ENCODE results near the gene DICER1. TPM values are rescaled to one million over a fixed set of nuclear protein-coding genes. Genes with fewer than 3 reads are reported as not detected.
"Not testable (repeated sequence)": the region's sequence is repeated elsewhere in the genome, so short reads cannot be mapped to it uniquely, and the experiment has no call there.

Gene DICER1
- total RNA-seq, 1 donor from 2014 or later, result 118 TPM

DNA sequence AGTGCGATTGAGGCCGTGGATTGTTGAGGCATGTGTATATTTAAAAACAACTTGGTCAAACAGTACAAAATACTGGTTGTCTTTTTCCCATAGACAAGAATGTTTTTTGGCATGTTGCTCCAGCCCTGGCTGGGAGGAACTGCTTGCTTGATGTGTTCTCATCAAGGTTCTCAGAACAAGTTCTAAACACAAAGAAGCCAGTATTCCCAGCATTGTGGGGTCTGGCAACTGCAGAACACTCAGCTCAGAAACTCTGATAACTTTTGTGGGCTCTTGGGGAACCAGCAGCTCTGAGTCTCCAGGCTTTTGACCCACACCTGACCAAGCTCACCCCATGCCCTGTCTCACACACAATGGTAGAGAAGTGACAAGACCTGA, 27.1 kb upstream of the DICER1 start:
- H3K9me3 Mint-ChIP-seq (ENCODE audit: low read depth), result peaks cover 10% of the 10 kb centered on the region
- no peaks in the 10 kb centered on the region for H3K27me3 Mint-ChIP-seq
- no peak overlapping the region for H3K27ac Mint-ChIP-seq
- peaks cover 7% of the 10 kb centered on the region for H3K4me1 Mint-ChIP-seq (ENCODE audit: low read depth)
- no peak overlapping the region for H3K4me3 Mint-ChIP-seq (ENCODE audit: low read depth)
- peaks cover 20% of the 10 kb centered on the region for H3K36me3 Mint-ChIP-seq (ENCODE audit: insufficient read depth)
- TF ChIP-seq, protein P1, sequence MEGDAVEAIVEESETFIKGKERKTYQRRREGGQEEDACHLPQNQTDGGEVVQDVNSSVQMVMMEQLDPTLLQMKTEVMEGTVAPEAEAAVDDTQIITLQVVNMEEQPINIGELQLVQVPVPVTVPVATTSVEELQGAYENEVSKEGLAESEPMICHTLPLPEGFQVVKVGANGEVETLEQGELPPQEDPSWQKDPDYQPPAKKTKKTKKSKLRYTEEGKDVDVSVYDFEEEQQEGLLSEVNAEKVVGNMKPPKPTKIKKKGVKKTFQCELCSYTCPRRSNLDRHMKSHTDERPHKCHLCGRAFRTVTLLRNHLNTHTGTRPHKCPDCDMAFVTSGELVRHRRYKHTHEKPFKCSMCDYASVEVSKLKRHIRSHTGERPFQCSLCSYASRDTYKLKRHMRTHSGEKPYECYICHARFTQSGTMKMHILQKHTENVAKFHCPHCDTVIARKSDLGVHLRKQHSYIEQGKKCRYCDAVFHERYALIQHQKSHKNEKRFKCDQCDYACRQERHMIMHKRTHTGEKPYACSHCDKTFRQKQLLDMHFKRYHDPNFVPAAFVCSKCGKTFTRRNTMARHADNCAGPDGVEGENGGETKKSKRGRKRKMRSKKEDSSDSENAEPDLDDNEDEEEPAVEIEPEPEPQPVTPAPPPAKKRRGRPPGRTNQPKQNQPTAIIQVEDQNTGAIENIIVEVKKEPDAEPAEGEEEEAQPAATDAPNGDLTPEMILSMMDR (IDR thresholded peaks at IDR 0.05; ENCODE audit: unreplicated experiment), result no peak
- DNase-seq (ENCODE audit: low spot score, unreplicated experiment), result no peak

DNA sequence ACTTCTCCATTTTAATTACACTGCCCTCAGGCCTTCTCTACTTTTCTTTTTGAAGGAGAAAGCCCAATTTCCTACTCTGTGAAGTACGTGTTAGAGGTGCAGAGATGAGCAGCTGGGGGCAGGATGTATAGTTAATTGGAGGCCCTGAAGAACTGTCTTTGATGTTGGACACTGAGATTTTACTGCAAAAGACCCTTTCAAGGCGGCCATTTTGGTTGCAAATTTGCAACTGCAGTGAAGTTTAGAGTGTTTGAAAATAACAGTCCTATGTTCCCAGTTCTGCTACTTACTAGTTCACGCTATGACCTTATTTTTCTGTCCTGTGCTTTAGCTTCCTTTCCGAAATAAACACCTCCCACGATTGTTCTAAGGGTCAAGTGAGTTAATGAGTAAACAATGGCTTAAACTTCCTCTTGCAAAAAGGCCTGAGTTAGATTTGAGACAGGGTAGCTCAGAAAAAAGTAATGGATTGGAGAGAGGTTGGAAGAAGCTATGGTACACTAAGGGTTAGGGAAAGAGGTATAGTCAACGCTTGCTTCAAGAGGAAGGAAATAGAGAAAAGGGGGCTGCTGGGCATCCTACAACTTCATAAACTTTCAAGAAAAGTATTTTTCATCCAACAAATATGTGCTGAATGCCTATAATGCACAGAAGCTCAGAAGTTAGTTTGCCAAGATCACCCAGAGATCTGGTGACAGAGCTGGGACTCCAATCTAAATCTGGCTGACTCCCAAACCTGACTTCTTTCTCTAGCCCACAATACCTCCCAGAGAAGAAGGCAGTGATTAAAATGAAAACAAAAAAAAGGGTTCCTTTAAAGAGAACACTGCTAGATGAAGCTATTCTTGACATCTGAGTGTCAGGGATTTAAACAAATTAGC, 26.4 kb upstream of the DICER1 start:
- DNase-seq (ENCODE audit: low spot score, unreplicated experiment), result no peak
- TF ChIP-seq, protein P1 (IDR thresholded peaks at IDR 0.05; ENCODE audit: unreplicated experiment), result no peak
- H3K4me1 Mint-ChIP-seq (ENCODE audit: low read depth), result peaks cover 7% of the 10 kb centered on the region
- no peaks in the 10 kb centered on the region for H3K27me3 Mint-ChIP-seq
- H3K4me3 Mint-ChIP-seq (ENCODE audit: low read depth), result no peak overlapping the region
- H3K9me3 Mint-ChIP-seq (ENCODE audit: low read depth), result peaks cover 10% of the 10 kb centered on the region
- H3K27ac Mint-ChIP-seq, result no peak overlapping the region
- peaks cover 19% of the 10 kb centered on the region for H3K36me3 Mint-ChIP-seq (ENCODE audit: insufficient read depth)

DNA sequence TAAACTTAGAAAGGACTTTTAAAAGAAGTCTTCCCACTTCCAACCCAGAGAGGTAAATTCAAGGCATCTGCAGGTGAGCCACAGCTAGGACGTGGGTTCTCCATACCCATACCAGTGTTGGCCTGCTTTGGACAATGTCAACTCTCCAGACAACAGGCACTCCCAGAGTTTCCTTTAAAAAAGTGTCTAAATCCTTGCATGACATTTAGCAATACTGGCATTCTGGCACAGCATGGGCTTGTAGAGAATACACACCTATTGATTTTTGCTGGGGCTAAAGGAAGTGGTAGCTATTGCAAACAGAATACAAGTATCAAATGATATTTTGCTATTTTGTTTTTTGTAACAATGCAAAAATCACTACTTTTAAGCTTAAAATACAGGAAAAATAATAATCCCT, 25.8 kb upstream of the DICER1 start:
- peaks cover 13% of the 10 kb centered on the region for H3K36me3 Mint-ChIP-seq (ENCODE audit: insufficient read depth)
- H3K27me3 Mint-ChIP-seq, result no peaks in the 10 kb centered on the region
- no peak overlapping the region for H3K27ac Mint-ChIP-seq

DNA sequence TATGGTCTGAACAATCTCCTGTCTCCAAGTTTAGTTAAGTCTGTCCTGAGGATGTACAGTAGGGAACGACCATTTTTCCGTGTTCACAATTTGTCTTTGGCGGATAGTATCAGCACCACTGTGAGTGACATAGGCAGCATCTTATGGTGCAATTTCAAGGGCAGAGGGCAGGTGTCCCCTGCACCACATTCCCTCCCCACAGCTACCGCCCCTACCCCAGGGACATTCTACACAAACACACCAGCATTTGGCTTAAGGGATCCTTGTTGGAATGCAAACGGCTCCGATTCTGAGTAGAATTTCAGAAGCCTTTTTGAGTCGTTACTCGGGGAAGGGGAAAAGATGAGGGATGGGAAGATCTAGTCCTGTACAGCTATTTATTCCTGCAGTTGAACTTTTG, 25.1 kb upstream of the DICER1 start:
- Mint-ChIP-seq H3K4me1 (ENCODE audit: low read depth) (peaks cover 7% of the 10 kb centered on the region), H3K27ac (no peak overlapping the region), H3K4me3 (ENCODE audit: low read depth) (no peak overlapping the region), H3K27me3 (no peaks in the 10 kb centered on the region), H3K36me3 (ENCODE audit: insufficient read depth) (peaks cover 8% of the 10 kb centered on the region), H3K9me3 (ENCODE audit: low read depth) (no peaks in the 10 kb centered on the region)
- TF ChIP-seq, protein P1 (IDR thresholded peaks at IDR 0.05; ENCODE audit: unreplicated experiment), result no peak
- no peak for DNase-seq (ENCODE audit: low spot score, unreplicated experiment)

More for the DNA sequence above, 25.8 kb upstream of the DICER1 start:
- Mint-ChIP-seq H3K4me3 (ENCODE audit: low read depth) (no peak overlapping the region), H3K4me1 (ENCODE audit: low read depth) (peaks cover 7% of the 10 kb centered on the region), H3K9me3 (ENCODE audit: low read depth) (peaks cover 4% of the 10 kb centered on the region)
- no peak for DNase-seq (ENCODE audit: low spot score, unreplicated experiment)
- TF ChIP-seq, protein P1 (IDR thresholded peaks at IDR 0.05; ENCODE audit: unreplicated experiment), result no peak

DNA sequence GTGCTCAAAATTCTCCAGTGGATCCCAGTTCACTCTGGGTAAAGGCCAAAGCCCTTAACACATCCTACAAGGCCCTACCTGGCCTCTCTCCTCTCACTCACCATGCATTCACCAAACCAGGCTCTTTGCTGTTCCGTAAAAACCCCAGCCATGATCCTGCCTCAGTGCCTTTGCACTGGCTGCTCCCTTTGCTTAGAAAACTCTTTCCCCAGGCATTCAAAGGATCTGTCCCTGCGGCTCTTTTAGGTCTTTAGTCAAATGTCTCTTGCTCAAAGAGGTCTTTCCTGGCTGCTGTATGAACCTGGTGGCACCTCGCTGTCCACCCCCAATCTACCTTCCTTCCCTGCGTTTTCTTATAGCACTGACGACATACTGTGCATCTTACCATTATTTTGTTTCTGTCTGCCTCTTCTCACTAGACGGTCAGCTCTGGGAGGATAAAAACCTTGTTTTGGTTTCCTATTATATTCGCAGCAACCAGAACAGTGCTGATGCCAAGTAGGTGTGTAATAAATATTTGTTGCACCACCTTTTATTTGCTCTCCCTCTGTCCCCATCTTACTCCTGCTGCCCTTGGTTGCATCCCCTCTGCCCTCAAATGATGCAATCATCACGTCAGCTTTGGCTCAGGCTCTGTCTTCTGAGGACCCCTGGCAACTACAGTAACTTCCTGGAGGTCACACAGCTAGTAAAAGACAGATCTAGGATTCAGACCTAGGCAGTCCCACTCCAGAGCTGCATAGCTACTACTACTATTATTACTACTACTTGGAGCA, 23.8 kb upstream of the DICER1 start:
- H3K4me1 Mint-ChIP-seq (ENCODE audit: low read depth), result peaks cover 7% of the 10 kb centered on the region
- H3K27ac Mint-ChIP-seq, result no peak overlapping the region
- peaks cover 8% of the 10 kb centered on the region for H3K36me3 Mint-ChIP-seq (ENCODE audit: insufficient read depth)
- TF ChIP-seq, protein P1 (IDR thresholded peaks at IDR 0.05; ENCODE audit: unreplicated experiment), result no peak
- H3K27me3 Mint-ChIP-seq, result no peaks in the 10 kb centered on the region
- H3K9me3 Mint-ChIP-seq (ENCODE audit: low read depth), result no peaks in the 10 kb centered on the region
- H3K4me3 Mint-ChIP-seq (ENCODE audit: low read depth), result no peak overlapping the region
- DNase-seq (ENCODE audit: low spot score, unreplicated experiment), result no peak

DNA sequence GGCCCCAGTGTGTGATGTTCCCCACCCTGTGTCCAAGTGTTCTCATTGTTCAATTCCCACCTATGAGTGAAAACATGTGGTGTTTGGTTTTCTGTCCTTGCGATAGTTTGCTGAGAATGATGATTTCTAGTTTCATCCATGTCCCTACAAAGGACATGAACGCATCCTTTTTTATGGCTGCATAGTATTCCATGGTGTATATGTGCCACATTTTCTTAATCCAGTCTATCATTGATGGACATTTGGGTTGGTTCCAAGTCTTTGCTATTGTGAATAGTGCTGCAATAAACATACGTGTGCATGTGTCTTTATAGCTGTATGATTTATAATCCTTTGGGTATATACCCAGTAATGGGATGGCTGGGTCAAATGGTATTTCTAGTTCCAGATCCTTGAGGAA, 18.3 kb upstream of the DICER1 start:
- H3K4me3 Mint-ChIP-seq (ENCODE audit: low read depth); H3K4me1 Mint-ChIP-seq (ENCODE audit: low read depth); H3K9me3 Mint-ChIP-seq (ENCODE audit: low read depth); DNase-seq (ENCODE audit: low spot score, unreplicated experiment); H3K27me3 Mint-ChIP-seq; H3K36me3 Mint-ChIP-seq (ENCODE audit: insufficient read depth); H3K27ac Mint-ChIP-seq: not testable (repeated sequence)
